Measurements from ENCODE around the gene RNF208. TPM values are rescaled to one million over a fixed set of nuclear protein-coding genes. Genes with fewer than 3 reads are reported as not detected.

Gene RNF208
- total RNA-seq, 1 donor from 2014 or later: 31.5 TPM

- Histone ChIP-seq H3K9me3 (replicated peaks) (no peaks in the 10 kb centered on the region), H3K27ac (replicated peaks) (peak overlapping the region; percentile 86), H3K4me1 (peaks cover 66% of the 10 kb centered on the region), H3K27me3 (ENCODE audit: low read depth) (no peaks in the 10 kb centered on the region), H3K36me3 (peaks cover 68% of the 10 kb centered on the region), H3K4me3 (peak overlapping the region; percentile 56)
- TF ChIP-seq CTCF (IDR thresholded peaks at IDR 0.05; ENCODE audit: borderline replicate concordance): no peak
- intact Hi-C loops (cut with micrococcal nuclease): no loop called here
- DNase-seq: no peak
Measured at GRCh38 chr9:137267933-137268355, 45.9 kb upstream of the RNF208 start.

- H3K9me3 ChIP-seq (replicated peaks): no peaks in the 10 kb centered on the region
- intact Hi-C loops (cut with micrococcal nuclease): no loop called here
- peaks cover 62% of the 10 kb centered on the region for H3K36me3 ChIP-seq
- peaks cover 67% of the 10 kb centered on the region for H3K4me1 ChIP-seq
- H3K4me3 ChIP-seq: no peak overlapping the region
- no peak overlapping the region for H3K27ac ChIP-seq (replicated peaks)
- no peak for TF ChIP-seq CTCF (IDR thresholded peaks at IDR 0.05; ENCODE audit: borderline replicate concordance)
- no peak for DNase-seq
- no peaks in the 10 kb centered on the region for H3K27me3 ChIP-seq (ENCODE audit: low read depth)
Measured at GRCh38 chr9:137266585-137267453, 44.8 kb upstream of the RNF208 start.

- no peaks in the 10 kb centered on the region for H3K27me3 ChIP-seq (ENCODE audit: low read depth)
- H3K4me3 ChIP-seq: no peak overlapping the region
- H3K36me3 ChIP-seq: peaks cover 62% of the 10 kb centered on the region
- no peak for DNase-seq
- TF ChIP-seq CTCF (IDR thresholded peaks at IDR 0.05; ENCODE audit: borderline replicate concordance): no peak
- no peak overlapping the region for H3K27ac ChIP-seq (replicated peaks)
- H3K4me1 ChIP-seq: peaks cover 62% of the 10 kb centered on the region
- intact Hi-C loops (cut with micrococcal nuclease): no loop called here
- no peaks in the 10 kb centered on the region for H3K9me3 ChIP-seq (replicated peaks)
Measured at GRCh38 chr9:137266162-137266527, 44.1 kb upstream of the RNF208 start.

GRCh38 chr9:137265496-137266161 is 43.6 kb upstream of the RNF208 start:
- peaks cover 57% of the 10 kb centered on the region for H3K4me1 ChIP-seq
- no peak for TF ChIP-seq CTCF (IDR thresholded peaks at IDR 0.05; ENCODE audit: borderline replicate concordance)
- no peak overlapping the region for H3K4me3 ChIP-seq
- H3K27ac ChIP-seq (replicated peaks): no peak overlapping the region
- no peak for DNase-seq
- H3K27me3 ChIP-seq (ENCODE audit: low read depth): no peaks in the 10 kb centered on the region
- H3K9me3 ChIP-seq (replicated peaks): no peaks in the 10 kb centered on the region
- H3K36me3 ChIP-seq: peaks cover 57% of the 10 kb centered on the region
- intact Hi-C loops (cut with micrococcal nuclease): no loop called here

- Histone ChIP-seq H3K27ac (replicated peaks) (no peak overlapping the region), H3K4me3 (no peak overlapping the region), H3K9me3 (replicated peaks) (no peaks in the 10 kb centered on the region), H3K36me3 (peaks cover 54% of the 10 kb centered on the region), H3K27me3 (ENCODE audit: low read depth) (no peaks in the 10 kb centered on the region), H3K4me1 (peaks cover 43% of the 10 kb centered on the region)
- no peak for TF ChIP-seq CTCF (IDR thresholded peaks at IDR 0.05; ENCODE audit: borderline replicate concordance)
- DNase-seq: no peak
- intact Hi-C loops (cut with micrococcal nuclease): no loop called here
Measured at GRCh38 chr9:137264067-137264466, 42.0 kb upstream of the RNF208 start.
